Activated CD4-positive, alpha-beta T cell treated with anti-CD3 and anti-CD28 coated beads, Interleukin-2, amount 50 U/mL, for 1 hour (primary cell): ENCODE results near the gene CEND1.
A peak's percentile ranks its signal among the peaks of the same experiment; 100 is the strongest.
"Not testable (repeated sequence)": the region's sequence is repeated elsewhere in the genome, so short reads cannot be mapped to it uniquely, and the experiment has no call there.

Experiments
- DNase-seq: peaks from one replicate; pipeline ENCODE4 v3.0.0-alpha.2; 2020

The CEND1 gene

DNA sequence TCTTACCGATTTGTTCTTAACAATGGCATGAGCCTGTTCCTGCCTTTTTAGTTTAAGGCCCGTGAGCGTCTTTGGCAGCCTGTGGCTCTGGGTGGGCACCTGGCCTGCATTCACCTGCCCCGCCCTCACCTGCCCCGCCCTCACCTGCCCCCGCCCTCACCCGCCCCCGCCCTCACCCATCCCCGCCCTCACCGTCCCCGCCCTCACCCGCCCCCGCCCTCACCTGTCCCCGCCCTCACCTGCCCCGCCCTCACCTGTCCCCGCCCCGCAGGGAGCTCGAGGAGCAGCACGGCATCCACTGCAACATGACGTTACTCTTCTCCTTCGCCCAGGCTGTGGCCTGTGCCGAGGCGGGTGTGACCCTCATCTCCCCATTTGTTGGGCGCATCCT, 26.8 kb downstream of the CEND1 start:
- no peak for DNase-seq

DNA sequence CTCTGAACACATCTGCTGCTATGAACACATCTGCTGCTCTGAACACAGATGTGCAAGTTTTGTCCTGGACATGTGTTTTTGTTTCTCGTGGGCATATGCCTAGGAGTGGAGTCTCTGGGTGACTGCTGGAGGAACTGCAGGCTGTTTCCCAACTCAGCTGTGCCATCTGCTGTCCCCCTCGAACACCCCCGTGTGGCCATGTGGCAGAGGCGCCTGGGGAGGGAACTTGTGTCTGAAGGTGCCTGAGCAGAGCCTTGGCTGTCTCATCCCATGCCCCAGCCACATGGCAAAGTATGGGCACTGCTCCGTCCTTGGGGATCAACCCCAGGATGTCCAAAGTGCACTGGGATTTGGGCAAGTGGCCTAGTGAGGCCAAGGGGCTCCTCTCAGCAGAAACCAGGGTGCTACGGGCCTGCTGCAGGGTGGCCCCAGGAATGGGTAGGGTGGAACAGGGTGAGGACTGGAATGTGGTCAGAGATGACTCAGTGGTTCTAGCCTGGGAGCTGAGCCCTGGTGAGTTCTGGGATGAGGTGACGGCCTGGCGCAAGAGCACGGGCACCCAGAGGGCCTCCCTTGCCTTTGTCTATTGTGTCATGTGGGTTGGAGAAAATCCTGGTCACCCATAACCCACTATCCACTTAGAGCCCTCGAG, 27.3 kb downstream of the CEND1 start:
- no peak for DNase-seq

DNA sequence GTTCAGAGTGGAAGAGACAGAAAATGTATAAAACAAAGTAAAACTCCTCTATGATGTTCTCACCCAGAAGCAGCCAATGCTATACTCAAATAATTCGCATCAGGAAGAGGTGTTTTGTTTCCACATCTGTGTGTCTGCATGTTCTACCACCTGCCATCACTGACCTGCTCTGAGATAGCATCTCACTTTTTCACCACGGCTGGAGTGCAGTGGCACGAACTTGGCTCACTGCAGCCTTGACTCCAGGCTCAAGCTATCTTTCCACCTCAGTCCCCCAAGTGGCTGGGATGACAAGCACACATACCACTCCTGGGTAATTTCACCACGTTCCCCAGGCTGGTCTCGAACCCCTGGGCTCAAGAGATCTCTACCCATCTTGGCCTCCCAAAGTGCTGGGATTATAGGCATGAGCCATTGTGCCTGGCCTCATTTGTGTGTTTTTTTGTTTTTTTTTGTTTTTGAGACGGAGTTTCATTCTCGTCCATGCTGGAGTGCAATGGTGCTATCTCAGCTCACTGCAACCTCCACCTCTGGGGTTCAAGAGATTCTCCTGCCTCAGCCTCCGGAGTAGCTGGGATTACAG, 28.3 kb downstream of the CEND1 start:
- DNase-seq: no peak

DNA sequence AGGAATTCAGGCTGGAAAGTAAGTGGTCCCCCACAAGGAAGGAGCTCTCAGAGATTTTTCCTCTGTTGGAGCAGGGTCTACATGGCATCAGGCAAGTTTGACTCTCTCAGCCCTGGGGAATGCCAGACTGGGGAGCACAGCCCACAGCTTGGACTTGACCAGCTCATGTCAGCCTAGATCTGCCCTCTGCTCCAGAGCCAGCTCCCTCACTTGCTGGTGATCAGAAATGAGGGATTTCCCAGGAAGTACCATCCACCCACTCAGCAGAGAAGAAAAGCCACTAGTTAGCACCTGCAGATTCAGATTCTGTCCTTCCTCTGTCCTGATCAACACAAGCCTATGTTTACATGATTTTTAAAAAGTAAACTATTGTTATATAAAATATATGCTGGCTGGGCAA, 29.7 kb downstream of the CEND1 start:
- no peak for DNase-seq

GRCh38 chr11:749731-750130, 40.2 kb downstream of the CEND1 start:
- no peak for DNase-seq

DNA sequence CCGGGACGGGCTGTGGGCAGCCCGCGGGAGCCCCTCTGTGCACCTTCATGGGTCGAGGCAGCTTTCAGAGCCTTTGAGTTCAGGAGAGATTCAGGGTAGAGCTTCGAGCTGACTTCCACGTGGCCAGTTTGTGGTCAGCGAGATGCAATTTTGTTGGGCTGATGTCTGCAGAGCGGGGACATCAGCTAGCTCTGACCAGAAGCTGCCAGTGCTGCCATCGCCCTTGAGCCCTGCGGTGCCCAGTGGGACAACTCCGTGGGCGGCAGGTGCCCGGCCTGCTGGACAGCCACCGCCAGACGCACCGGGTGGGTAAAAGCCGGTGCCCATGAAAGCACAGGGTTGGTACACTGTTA, 41.9 kb downstream of the CEND1 start:
- no peak for DNase-seq

GRCh38 chr11:747158-748006, 42.5 kb downstream of the CEND1 start, which contains the start of gene TALDO1:
Gene TALDO1 (plus strand): TSS chr11:747464. CDS start chr11:747482, 18 bp downstream.
- peak; percentile 72 for DNase-seq

DNA sequence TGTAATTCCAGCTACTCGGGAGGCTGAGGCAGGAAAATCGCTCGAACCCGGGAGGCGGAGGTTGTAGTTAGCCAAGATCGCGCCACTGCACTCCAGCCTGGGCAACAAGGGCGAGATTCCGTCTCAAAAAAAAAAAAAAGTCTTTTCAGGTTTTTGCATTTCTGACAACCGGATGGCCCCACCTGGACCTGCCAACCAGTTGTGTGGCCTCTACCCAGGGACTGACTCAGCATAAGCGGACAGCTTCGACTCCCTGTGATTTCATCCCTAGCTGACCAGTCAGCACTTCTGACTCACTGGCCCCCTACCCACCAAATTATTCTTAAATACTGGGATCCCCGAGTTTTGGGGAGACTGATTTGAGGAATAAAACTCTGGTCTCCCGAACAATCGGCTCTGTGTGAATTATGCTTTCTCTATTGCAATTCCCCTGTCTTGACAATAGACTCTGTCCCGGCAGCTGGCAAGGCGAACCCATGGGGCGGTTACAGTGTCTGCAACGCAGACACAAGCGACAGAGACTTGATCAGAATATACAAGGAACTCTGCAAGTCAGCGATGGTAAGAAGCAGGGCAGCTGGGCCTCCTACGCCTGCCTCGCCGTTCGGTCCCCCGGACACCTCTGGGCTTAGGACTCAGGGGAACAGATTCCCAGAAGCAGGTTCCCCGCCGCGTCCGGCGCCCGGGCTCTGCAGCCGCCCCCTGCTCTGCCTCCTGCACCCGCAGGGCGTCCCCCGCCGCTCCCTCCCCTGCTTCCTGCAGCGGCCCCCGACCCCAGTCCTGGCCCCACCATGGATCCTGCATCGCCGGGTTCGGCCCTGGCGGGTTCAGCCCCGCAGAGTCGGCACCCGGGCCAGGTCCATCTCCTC, 43.4 kb downstream of the CEND1 start:
- peak; percentile 14 for DNase-seq

DNA sequence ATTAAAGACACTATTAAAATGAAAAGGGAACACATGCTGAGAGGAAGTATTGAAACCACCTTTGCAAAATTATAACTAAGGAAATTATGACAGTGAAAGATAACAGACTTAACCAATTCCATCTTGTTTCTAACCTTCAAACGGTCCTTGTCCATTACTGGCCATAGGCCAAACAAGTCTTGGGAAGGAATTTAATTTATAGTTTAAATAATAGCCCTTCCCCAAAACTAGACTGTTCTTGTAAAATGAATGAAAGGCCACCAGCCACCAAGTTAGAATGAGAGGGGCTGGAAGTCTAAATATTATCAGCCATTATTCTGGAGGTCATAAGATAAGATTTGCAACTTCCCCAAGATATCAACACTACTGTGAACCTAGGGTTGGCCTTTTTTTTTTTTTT, 44.5 kb downstream of the CEND1 start:
- DNase-seq: no peak

DNA sequence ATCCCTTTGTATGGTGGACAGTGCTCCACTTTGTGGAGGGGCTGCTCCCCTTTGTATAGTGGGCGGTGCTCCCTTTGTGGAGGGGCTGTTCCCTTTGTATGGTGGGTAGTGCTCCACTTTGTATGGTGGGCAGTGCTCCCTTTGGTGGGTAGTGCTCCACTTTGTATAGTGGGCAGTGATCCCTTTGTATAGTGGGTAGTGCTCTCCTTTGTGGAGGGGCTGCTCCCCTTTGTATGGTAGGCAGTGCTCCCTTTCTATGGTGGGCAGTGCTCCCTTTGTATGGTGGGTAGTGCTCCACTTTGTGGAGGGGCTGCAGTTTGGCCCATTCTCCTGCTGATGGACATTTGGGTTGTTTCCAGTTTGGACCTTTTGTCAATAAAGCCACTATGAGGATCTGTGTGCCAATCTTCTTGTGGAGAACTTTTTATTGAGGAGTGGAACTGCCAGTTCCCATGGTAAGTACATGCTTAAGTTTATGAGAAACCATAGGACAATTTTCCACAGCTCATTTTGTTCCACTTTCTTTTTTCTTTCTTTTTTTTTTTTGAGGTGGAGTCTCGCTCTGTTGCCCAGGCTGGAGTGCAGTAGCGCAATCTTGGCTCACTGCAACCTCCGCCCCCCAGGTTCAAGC, 47.2 kb downstream of the CEND1 start:
- no peak for DNase-seq

DNA sequence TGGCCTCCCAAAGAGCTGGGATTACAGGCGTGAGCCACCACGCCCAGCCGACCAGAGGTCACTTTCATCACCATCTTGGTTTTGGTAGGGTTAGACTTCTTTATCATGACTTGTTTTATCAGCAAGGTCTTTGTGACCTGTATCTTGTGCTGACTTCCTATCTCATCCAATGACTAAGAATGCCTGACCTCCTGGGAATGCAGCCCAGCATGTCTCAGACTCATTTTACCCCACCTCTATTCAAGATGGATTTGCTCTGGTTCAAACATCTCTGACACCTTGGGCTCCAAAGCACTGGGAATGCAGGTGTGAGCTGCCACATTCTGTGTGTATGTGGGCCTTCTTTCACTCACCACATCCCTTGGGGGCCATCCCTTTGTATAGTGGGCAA, 47.7 kb downstream of the CEND1 start:
- no peak for DNase-seq

DNA sequence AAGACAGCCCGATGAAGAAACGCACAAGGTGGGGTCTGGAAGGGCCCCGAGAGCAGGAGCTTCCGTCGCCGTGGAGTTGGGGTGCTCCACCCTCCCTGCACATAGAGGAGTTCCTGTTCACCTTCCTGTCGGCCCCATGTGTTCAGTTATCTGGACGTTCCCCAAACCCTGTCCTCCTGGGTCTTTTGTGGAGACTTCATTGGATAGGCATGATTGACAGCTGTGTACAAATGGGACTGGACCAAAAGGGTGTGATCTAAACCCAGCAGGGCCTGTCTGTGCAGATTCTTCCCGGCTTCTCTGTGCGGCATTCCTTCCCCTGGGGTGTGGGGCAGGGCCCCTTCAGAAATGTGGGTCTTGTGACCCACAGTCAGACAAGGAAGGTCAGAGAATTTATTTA, 52.0 kb downstream of the CEND1 start:
- DNase-seq: not testable (repeated sequence)

DNA sequence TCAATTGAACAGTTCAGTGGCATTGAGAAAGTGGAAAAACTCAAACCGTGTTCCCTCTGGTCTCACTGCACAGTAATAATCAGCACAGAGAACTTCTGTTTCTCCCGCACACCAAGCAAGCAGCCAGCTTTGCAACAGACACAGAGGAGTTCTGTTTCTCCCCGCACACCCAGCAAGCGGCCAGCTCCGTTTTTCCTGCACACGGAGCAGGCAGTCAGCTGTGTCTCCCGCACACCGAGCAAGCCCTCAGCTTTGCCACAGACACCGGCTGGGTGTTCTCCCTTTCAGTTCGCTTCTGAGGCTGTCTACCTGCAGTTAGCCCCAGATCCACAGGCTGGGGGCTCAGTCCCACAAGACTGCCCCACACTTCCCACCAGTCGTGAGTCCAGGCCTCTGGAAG, 52.5 kb downstream of the CEND1 start:
- no peak for DNase-seq
